ENCODE results near the gene TTLL6.

TTLL6 gene

DNA sequence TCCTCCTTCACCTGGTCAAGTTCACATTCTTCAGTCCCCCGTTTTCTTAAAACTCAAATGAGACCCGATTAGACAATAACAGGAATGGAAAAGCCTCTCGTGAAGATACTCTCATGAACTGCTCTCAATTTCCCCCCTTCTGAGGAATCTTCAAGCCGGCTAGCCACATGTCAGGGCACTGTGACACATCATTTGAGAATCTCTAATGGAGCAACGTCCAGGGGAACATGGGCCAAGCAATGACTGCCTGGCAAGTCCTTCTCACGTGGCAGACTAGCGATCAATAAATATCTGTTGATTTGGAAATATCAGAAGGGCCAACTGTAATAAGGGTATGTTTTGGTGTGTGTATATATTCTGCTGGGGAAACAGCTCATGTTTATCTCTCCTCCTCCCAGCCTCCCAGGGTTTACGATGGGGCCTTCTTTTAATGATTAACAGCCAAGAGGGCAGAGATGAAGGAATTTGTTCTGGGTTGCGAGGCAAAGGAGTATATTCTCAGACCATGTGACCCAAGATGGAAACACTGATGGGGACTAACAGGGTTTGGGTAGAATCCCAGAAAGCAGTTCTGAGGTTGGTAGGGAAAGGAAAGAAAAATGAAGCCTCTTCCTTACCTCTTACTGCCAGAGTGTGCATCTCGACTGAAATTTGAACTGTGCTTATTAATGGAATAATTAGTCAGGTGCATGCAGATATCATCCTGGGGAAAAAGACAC, 21.4 kb downstream of the TTLL6 start:
- TF ChIP-seq ZNF274 (IDR thresholded peaks at IDR 0.05; ENCODE audit: low read depth, low read length), result no peak
- no peak overlapping the region for H3K4me3 ChIP-seq (ENCODE audit: low read length)

GRCh38 chr17:48792033-48792798, 24.8 kb downstream of the TTLL6 start:
- TF ChIP-seq ZNF274 (IDR thresholded peaks at IDR 0.05; ENCODE audit: low read depth, low read length), result no peak
- H3K4me3 ChIP-seq (ENCODE audit: low read length), result no peak overlapping the region

GRCh38 chr17:48791128-48792032, 25.6 kb downstream of the TTLL6 start:
- H3K4me3 ChIP-seq (ENCODE audit: low read length), result no peak overlapping the region
- TF ChIP-seq ZNF274 (IDR thresholded peaks at IDR 0.05; ENCODE audit: low read depth, low read length), result no peak

DNA sequence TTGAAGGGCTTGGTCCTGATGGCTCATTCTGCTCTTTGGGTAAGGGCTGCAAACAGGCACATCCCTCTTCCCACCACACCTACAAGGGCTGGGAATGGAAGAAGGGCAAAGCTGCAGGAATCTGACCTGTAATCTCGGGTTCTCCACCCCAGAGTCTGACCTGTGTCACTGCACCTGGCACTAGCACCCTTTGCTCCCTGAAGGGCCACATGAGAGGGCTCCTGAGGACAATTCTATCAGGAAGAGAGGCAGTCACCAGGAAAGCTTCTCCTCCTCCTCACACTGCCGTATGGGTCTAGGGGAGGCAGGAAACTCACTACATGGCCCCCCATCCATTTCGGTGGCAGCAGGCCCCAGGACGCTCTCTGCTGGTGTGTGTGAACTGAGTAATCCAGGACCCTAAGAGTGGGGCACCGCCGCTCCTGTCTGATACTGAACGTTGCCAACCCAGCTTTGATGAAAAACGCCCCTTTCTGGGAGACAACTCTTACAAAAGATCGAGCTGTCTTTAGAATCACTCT, 26.4 kb downstream of the TTLL6 start:
- TF ChIP-seq ZNF274 (IDR thresholded peaks at IDR 0.05; ENCODE audit: low read depth, low read length), result no peak
- no peak overlapping the region for H3K4me3 ChIP-seq (ENCODE audit: low read length)

DNA sequence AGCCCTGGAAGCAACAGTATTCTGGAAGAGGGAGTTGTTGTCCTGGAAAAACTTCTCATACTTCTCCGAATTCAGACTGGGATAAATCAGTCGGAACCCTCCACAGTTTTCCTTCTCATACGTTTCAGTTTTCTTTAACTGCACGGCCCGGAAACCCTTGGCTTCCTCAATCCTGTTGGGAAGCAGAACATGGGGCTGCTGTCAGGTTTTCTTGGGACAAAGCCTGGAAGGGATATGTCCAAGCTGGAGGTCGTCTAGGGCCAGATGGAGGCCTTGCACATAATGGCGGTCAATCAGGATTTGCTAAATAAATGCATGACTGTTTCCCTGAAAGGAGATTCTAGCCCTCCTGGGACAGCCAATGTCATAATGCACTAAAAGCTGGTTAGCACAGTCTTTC, 29.2 kb downstream of the TTLL6 start:
- no peak for TF ChIP-seq ZNF274 (IDR thresholded peaks at IDR 0.05; ENCODE audit: low read depth, low read length)
- no peak overlapping the region for H3K4me3 ChIP-seq (ENCODE audit: low read length)

DNA sequence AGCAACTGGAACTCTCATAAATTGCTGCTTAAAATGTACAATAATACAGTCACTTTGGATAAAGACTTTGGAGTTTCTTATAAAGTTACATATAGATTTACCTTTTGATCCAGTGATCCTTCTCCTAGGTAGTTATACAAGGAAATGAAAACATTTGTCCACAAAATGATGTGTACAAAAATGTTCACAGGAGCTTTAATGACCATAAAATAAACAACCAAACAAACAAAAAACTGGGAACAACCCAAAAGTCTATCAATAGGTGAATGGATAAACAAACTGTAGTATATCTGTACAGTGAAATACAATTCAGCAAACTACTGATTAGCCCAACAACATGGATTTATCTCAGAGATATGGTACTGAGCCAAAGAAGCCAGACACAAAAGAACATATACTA, 37.6 kb downstream of the TTLL6 start:
- no peak overlapping the region for H3K4me3 ChIP-seq (ENCODE audit: low read length)
- TF ChIP-seq ZNF274 (IDR thresholded peaks at IDR 0.05; ENCODE audit: low read depth, low read length), result no peak

GRCh38 chr17:48776602-48777001, 40.4 kb downstream of the TTLL6 start:
- TF ChIP-seq ZNF274 (IDR thresholded peaks at IDR 0.05; ENCODE audit: low read depth, low read length), result no peak
- H3K4me3 ChIP-seq (ENCODE audit: low read length), result no peak overlapping the region

- TF ChIP-seq ZNF274 (IDR thresholded peaks at IDR 0.05; ENCODE audit: low read depth, low read length), result no peak
- H3K4me3 ChIP-seq (ENCODE audit: low read length), result no peak overlapping the region
These were observed 43.8 kb downstream of the TTLL6 start for GRCh38 chr17:48773245-48773644.

GRCh38 chr17:48770954-48771353, 46.1 kb downstream of the TTLL6 start:
- TF ChIP-seq ZNF274 (IDR thresholded peaks at IDR 0.05; ENCODE audit: low read depth, low read length), result no peak
- H3K4me3 ChIP-seq (ENCODE audit: low read length), result no peak overlapping the region

GRCh38 chr17:48769009-48769675, 47.9 kb downstream of the TTLL6 start:
- no peak overlapping the region for H3K4me3 ChIP-seq (ENCODE audit: low read length)
- no peak for TF ChIP-seq ZNF274 (IDR thresholded peaks at IDR 0.05; ENCODE audit: low read depth, low read length)

GRCh38 chr17:48767263-48767774, 49.7 kb downstream of the TTLL6 start:
- H3K4me3 ChIP-seq (ENCODE audit: low read length), result no peak overlapping the region
- TF ChIP-seq ZNF274 (IDR thresholded peaks at IDR 0.05; ENCODE audit: low read depth, low read length), result no peak

DNA sequence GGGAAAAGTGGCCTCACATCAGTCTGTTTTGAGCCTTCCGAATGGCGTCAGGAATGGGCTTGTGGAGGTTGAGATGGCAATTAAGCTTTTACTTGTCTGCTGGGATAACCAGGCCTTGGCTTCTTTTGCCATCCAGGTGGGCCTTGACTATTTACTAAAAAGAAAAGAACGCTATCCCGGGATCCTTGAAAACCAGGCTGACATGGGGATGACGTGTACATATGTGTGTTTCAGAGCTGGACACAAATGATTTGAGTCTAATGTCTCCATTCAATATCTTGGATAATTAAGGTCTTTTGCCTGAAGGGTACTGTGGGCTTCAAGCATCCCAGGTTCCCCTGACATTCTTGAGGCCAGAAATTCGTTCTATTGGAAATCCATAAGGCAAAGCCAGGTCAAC, 55.9 kb downstream of the TTLL6 start:
- TF ChIP-seq ZNF274 (IDR thresholded peaks at IDR 0.05; ENCODE audit: low read depth, low read length), result no peak
- H3K4me3 ChIP-seq (ENCODE audit: low read length), result no peak overlapping the region

DNA sequence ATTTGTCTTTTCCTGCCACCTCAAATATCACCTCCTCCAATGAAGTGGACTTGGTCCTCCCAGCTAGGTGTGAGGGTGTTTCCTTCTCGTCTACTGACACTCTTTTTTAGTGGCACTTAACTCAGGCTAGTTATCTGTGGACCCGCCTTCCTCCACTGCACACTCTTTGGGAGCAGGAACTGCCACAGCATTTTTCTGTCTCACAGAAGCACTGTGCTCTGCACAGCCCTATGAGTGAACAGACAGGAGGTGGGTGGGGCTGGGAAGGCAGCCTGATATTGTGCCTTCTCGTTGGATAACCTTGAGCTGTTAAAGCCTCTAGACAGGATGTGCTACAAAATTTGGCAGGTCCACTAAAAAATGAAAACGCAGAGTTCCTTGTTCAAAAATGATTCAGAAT, 56.6 kb downstream of the TTLL6 start:
- no peak for TF ChIP-seq ZNF274 (IDR thresholded peaks at IDR 0.05; ENCODE audit: low read depth, low read length)
- H3K4me3 ChIP-seq (ENCODE audit: low read length), result no peak overlapping the region

Data from GM08714 (cell line).